H1 (cell line): Measurements from ENCODE around the gene CRTC2.

ENCODE experiments used
- CHD1 ChIP-seq: IDR thresholded peaks from 2 replicates; pipeline ENCODE4 v1.6.1; 2012; ENCODE audit warnings: low read depth, low read length, improper control_type of control experiment
- CHD2 ChIP-seq: IDR thresholded peaks from 2 replicates; pipeline ENCODE4 v1.6.1; 2012; ENCODE audit warnings: low read length, improper control_type of control experiment
- CREB1 ChIP-seq: IDR thresholded peaks from 2 replicates; pipeline ENCODE4 v1.6.1; 2012; ENCODE audit warnings: inconsistent platforms
- EZH2 ChIP-seq: fragments of 200-600 bp; sonication (generic); IDR thresholded peaks from 2 replicates; pipeline ENCODE4 v1.7.1; 2012; ENCODE audit warnings: low read depth, mild to moderate bottlenecking, moderate library complexity, low read length, inconsistent platforms; ENCODE audit not compliant: severe bottlenecking
- GABPA ChIP-seq: IDR thresholded peaks from 2 replicates; pipeline ENCODE4 v1.6.1; 2011; ENCODE audit warnings: mild to moderate bottlenecking, low read length, moderate library complexity, borderline replicate concordance; ENCODE audit not compliant: insufficient read depth
- PHF8 ChIP-seq: fragments of 200-600 bp; sonication (generic); conservative IDR thresholded peaks from 2 replicates; pipeline ENCODE4 v1.7.1; 2012; ENCODE audit warnings: low read depth, mild to moderate bottlenecking, inconsistent platforms, low read length, moderate library complexity
- RAD21 ChIP-seq, 2 experiments: IDR thresholded peaks in 1 of 2; conservative IDR thresholded peaks in 1 of 2; 2 replicates each; pipeline ENCODE4 v1.6.1; 2011; ENCODE audit warnings: low read depth in 2 of 2, low read length in 2 of 2, improper control_type of control experiment in 1 of 2, inconsistent platforms in 1 of 2, mild to moderate bottlenecking in 1 of 2, moderate library complexity in 1 of 2
- RNF2 ChIP-seq: fragments of 200-900, 300-1000 bp; sonication (generic); IDR thresholded peaks from 2 replicates; pipeline ENCODE4 v1.7.1; 2016; ENCODE audit warnings: borderline replicate concordance, low read depth, mild to moderate bottlenecking, antibody characterized with exemption, low read length; ENCODE audit not compliant: poor library complexity, severe bottlenecking; ENCODE audit errors: missing control alignments
- SP2 ChIP-seq: IDR thresholded peaks from 2 replicates; pipeline ENCODE4 v1.6.1; 2012; ENCODE audit warnings: mild to moderate bottlenecking, low read length, inconsistent platforms
- TBP ChIP-seq: IDR thresholded peaks from 2 replicates; pipeline ENCODE4 v1.6.1; 2011; ENCODE audit warnings: low read depth, low read length, improper control_type of control experiment
- TEAD4 ChIP-seq: IDR thresholded peaks from 2 replicates; pipeline ENCODE4 v1.6.1; 2012; ENCODE audit warnings: low read depth, low read length, inconsistent platforms, mixed read lengths
- TF ChIP-seq, protein P1 (sequence below), 3 experiments: IDR thresholded peaks; 1 replicate in 2 of 3; 2 replicates in 1 of 3; pipeline versions ENCODE4 v1.5.1 to v1.6.1; 2011; ENCODE audit warnings: low read length in 3 of 3, mild to moderate bottlenecking in 3 of 3, inconsistent platforms in 2 of 3, low read depth in 1 of 3, moderate library complexity in 1 of 3; ENCODE audit not compliant: insufficient read depth in 1 of 3; ENCODE audit errors: control extremely low read depth in 1 of 3
- TF ChIP-seq, protein P2 (sequence below): IDR thresholded peaks from 2 replicates; pipeline ENCODE4 v1.6.1; 2011; ENCODE audit warnings: low read length, improper control_type of control experiment
- TF ChIP-seq, protein P3 (sequence below): IDR thresholded peaks from 2 replicates; pipeline ENCODE4 v1.6.1; 2011; ENCODE audit warnings: low read depth, mild to moderate bottlenecking, low read length; ENCODE audit not compliant: insufficient read depth

DNA sequence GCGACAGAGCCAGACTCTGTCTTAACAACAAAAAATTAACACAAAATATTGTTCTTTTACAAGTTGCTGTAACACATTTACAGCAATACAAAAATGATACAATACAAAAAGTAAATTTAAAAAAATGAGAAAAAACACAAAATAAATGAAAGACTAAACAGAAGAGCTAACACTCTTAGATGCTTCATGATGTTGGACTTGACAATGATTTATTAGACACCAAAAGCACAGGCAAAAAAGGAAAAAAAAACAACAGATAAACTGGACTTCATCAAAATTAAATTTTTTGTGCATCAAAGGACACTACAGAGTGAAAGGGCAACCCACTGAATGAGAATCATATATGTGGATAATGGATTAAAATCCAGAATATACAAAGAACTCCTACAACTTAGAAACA is 52.0 kb downstream of the CRTC2 start:
- TF ChIP-seq, protein P1, sequence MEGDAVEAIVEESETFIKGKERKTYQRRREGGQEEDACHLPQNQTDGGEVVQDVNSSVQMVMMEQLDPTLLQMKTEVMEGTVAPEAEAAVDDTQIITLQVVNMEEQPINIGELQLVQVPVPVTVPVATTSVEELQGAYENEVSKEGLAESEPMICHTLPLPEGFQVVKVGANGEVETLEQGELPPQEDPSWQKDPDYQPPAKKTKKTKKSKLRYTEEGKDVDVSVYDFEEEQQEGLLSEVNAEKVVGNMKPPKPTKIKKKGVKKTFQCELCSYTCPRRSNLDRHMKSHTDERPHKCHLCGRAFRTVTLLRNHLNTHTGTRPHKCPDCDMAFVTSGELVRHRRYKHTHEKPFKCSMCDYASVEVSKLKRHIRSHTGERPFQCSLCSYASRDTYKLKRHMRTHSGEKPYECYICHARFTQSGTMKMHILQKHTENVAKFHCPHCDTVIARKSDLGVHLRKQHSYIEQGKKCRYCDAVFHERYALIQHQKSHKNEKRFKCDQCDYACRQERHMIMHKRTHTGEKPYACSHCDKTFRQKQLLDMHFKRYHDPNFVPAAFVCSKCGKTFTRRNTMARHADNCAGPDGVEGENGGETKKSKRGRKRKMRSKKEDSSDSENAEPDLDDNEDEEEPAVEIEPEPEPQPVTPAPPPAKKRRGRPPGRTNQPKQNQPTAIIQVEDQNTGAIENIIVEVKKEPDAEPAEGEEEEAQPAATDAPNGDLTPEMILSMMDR (IDR thresholded peaks at IDR 0.05; ENCODE audit: control extremely low read depth in 1 of 3, insufficient read depth in 1 of 3, low read depth in 1 of 3, low read length in 3 of 3), result no peak
- TF ChIP-seq TEAD4, result no peak
- no peak for TF ChIP-seq PHF8
- TF ChIP-seq CHD2, result no peak
- TF ChIP-seq EZH2, result no peak
- no peak for TF ChIP-seq CREB1
- no peak for TF ChIP-seq SP2
- no peak for TF ChIP-seq RNF2
- no peak for TF ChIP-seq TBP
- TF ChIP-seq, protein P2, sequence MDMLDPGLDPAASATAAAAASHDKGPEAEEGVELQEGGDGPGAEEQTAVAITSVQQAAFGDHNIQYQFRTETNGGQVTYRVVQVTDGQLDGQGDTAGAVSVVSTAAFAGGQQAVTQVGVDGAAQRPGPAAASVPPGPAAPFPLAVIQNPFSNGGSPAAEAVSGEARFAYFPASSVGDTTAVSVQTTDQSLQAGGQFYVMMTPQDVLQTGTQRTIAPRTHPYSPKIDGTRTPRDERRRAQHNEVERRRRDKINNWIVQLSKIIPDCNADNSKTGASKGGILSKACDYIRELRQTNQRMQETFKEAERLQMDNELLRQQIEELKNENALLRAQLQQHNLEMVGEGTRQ, result no peak
- no peak for TF ChIP-seq CHD1
- TF ChIP-seq, protein P3, sequence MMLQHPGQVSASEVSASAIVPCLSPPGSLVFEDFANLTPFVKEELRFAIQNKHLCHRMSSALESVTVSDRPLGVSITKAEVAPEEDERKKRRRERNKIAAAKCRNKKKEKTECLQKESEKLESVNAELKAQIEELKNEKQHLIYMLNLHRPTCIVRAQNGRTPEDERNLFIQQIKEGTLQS, result no peak
- no peak for TF ChIP-seq GABPA
- TF ChIP-seq RAD21 (IDR thresholded peaks at IDR 0.05 in 1 of 2, conservative IDR thresholded peaks at IDR 0.05 in 1 of 2; ENCODE audit: low read depth in 2 of 2, low read length in 2 of 2), result no peak
